ENCODE data around the gene SLC15A3. TPM values are rescaled to one million over a fixed set of nuclear protein-coding genes. Genes with fewer than 3 reads are reported as not detected.

Gene SLC15A3
- total RNA-seq, 1 donor from 2014 or later, result 0.62 TPM

GRCh38 chr11:60947700-60948099 is 4.3 kb downstream of the SLC15A3 start:
- Mint-ChIP-seq H3K4me1 (ENCODE audit: low read depth) (peaks cover 13% of the 10 kb centered on the region), H3K4me3 (ENCODE audit: unreplicated experiment) (no peak overlapping the region), H3K27me3 (ENCODE audit: low read depth) (peaks cover 13% of the 10 kb centered on the region), H3K36me3 (ENCODE audit: low read depth) (no peaks in the 10 kb centered on the region), H3K27ac (ENCODE audit: unreplicated experiment) (no peak overlapping the region), H3K9me3 (ENCODE audit: low read depth) (no peaks in the 10 kb centered on the region)
- no peak for TF ChIP-seq CTCF (IDR thresholded peaks at IDR 0.05)
- no peak for DNase-seq (ENCODE audit: low spot score)

GRCh38 chr11:60946601-60947264 is 5.2 kb downstream of the SLC15A3 start:
- DNase-seq (ENCODE audit: low spot score), result no peak
- TF ChIP-seq CTCF (IDR thresholded peaks at IDR 0.05), result no peak

DNA sequence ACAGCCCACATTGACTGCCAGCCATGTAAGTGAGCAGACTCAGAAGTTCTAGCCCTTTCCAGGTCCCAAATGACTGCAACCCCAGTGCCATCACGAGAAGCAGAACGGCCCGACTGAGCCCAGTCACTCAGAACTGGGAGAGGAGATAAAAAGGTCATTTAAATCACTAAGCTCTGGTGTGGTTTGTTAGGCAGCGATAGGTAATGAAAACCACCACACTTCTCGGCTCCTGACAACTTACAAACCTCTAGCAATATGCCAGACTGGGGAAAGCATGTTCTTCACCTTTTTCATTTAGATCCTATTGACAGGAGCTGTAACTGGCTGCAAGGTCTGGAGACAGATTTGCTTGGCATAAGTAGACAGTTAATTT is 6.7 kb downstream of the SLC15A3 start:
- Mint-ChIP-seq H3K27ac (ENCODE audit: unreplicated experiment) (no peak overlapping the region), H3K9me3 (ENCODE audit: low read depth) (no peaks in the 10 kb centered on the region), H3K27me3 (ENCODE audit: low read depth) (peaks cover 7% of the 10 kb centered on the region), H3K4me1 (ENCODE audit: low read depth) (peaks cover 3% of the 10 kb centered on the region), H3K4me3 (ENCODE audit: unreplicated experiment) (no peak overlapping the region), H3K36me3 (ENCODE audit: low read depth) (no peaks in the 10 kb centered on the region)
- TF ChIP-seq CTCF (IDR thresholded peaks at IDR 0.05), result no peak
- DNase-seq (ENCODE audit: low spot score), result no peak

More at GRCh38 chr11:60946601-60947264, 5.2 kb downstream of the SLC15A3 start:
- H3K27me3 Mint-ChIP-seq (ENCODE audit: low read depth), result peaks cover 10% of the 10 kb centered on the region
- H3K36me3 Mint-ChIP-seq (ENCODE audit: low read depth), result no peaks in the 10 kb centered on the region
- H3K4me1 Mint-ChIP-seq (ENCODE audit: low read depth), result peaks cover 5% of the 10 kb centered on the region
- H3K27ac Mint-ChIP-seq (ENCODE audit: unreplicated experiment), result no peak overlapping the region
- no peak overlapping the region for H3K4me3 Mint-ChIP-seq (ENCODE audit: unreplicated experiment)
- H3K9me3 Mint-ChIP-seq (ENCODE audit: low read depth), result no peaks in the 10 kb centered on the region

- DNase-seq (ENCODE audit: low spot score), result no peak
- peaks cover 3% of the 10 kb centered on the region for H3K4me1 Mint-ChIP-seq (ENCODE audit: low read depth)
- H3K27me3 Mint-ChIP-seq (ENCODE audit: low read depth), result peaks cover 6% of the 10 kb centered on the region
- no peaks in the 10 kb centered on the region for H3K36me3 Mint-ChIP-seq (ENCODE audit: low read depth)
- TF ChIP-seq CTCF (IDR thresholded peaks at IDR 0.05), result peak; percentile 54
- H3K4me3 Mint-ChIP-seq (ENCODE audit: unreplicated experiment), result no peak overlapping the region
- no peak overlapping the region for H3K27ac Mint-ChIP-seq (ENCODE audit: unreplicated experiment)
- H3K9me3 Mint-ChIP-seq (ENCODE audit: low read depth), result no peaks in the 10 kb centered on the region
These were observed 7.3 kb downstream of the SLC15A3 start for GRCh38 chr11:60944490-60945294.

- Mint-ChIP-seq H3K36me3 (ENCODE audit: low read depth) (no peaks in the 10 kb centered on the region), H3K27me3 (ENCODE audit: low read depth) (peaks cover 3% of the 10 kb centered on the region), H3K27ac (ENCODE audit: unreplicated experiment) (no peak overlapping the region), H3K4me3 (ENCODE audit: unreplicated experiment) (no peak overlapping the region), H3K4me1 (ENCODE audit: low read depth) (peaks cover 3% of the 10 kb centered on the region), H3K9me3 (ENCODE audit: low read depth) (no peaks in the 10 kb centered on the region)
- no peak for TF ChIP-seq CTCF (IDR thresholded peaks at IDR 0.05)
- no peak for DNase-seq (ENCODE audit: low spot score)
These were observed 8.9 kb downstream of the SLC15A3 start for GRCh38 chr11:60942970-60943565.
